ENCODE results near the gene ZNF609.
A peak's percentile ranks its signal among the peaks of the same experiment; 100 is the strongest.

ZNF609 gene

DNA sequence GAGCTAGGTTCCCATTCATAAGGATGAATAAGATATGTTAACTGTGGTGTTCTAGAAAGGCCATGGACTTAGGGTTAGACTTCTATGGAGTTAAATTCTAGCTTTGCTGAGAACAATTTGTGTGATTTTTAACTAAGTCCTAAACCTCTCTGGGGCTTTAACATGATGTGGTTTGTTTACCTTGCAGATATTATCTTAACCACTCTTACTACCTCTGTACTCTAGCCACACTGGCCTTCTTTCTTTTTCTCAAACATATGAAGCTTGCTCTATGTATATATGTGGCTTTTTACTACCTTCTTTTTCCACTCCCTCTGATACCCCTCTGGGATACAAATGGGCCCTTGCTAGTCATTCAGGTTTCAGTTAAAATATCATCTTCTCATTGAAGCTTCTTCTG, 108.4 kb downstream of the ZNF609 start:
- DNase-seq (ENCODE audit: insufficient read length, low spot score) (no peak), FAIRE-seq (no peak)
- TF ChIP-seq SPI1 (IDR thresholded peaks at IDR 0.05; ENCODE audit: low read depth, low read length) (no peak), POU2F2 (IDR thresholded peaks at IDR 0.05; ENCODE audit: low read depth, low read length) (no peak)

GRCh38 chr15:64571857-64572291, 111.5 kb downstream of the ZNF609 start:
- no peak for DNase-seq (ENCODE audit: insufficient read length, low spot score)
- TF ChIP-seq SPI1 (IDR thresholded peaks at IDR 0.05; ENCODE audit: low read depth, low read length) (peak; percentile 65), TAF1 (IDR thresholded peaks at IDR 0.05; ENCODE audit: low read depth, low read length) (no peak)
- FAIRE-seq, result peak; percentile 94

DNA sequence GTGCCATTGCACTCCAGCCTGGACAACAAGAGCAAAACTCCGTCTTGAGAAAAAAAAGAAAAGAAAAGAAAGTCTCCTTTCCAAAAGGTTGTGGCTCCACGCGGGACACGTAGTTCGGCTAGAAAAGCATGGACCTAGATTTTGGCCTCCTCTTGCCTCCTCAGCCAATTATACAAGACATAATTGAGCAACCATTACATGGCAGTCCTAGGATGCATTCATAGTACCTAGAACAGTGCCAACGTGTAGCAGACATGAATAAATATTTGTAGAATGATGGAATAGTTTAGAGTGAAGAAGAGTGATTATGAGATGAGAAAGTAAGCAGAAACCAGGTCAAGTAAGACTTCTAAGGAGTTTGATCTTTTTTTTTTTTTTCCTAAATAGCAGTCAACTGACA, 112.5 kb downstream of the ZNF609 start:
- TF ChIP-seq POLR2A (IDR thresholded peaks at IDR 0.05; ENCODE audit: low read depth, low read length), result no peak
- TF ChIP-seq TAF1 (IDR thresholded peaks at IDR 0.05; ENCODE audit: low read depth, low read length), result no peak
- TF ChIP-seq PAX5 (IDR thresholded peaks at IDR 0.05; ENCODE audit: insufficient read depth, low read length, severe bottlenecking), result no peak
- TF ChIP-seq POU2F2 (IDR thresholded peaks at IDR 0.05; ENCODE audit: low read depth, low read length), result no peak
- TF ChIP-seq SPI1 (IDR thresholded peaks at IDR 0.05; ENCODE audit: low read depth, low read length), result no peak
- no peak for TF ChIP-seq POLR2AphosphoS5 (IDR thresholded peaks at IDR 0.05; ENCODE audit: low read depth, low read length)
- FAIRE-seq, result peak; percentile 56
- no peak for DNase-seq (ENCODE audit: insufficient read length, low spot score)

- TF ChIP-seq POLR2A (IDR thresholded peaks at IDR 0.05; ENCODE audit: low read depth, low read length), result no peak
- no peak for TF ChIP-seq TAF1 (IDR thresholded peaks at IDR 0.05; ENCODE audit: low read depth, low read length)
- TF ChIP-seq PAX5 (IDR thresholded peaks at IDR 0.05; ENCODE audit: insufficient read depth, low read length, severe bottlenecking), result no peak
- no peak for TF ChIP-seq SPI1 (IDR thresholded peaks at IDR 0.05; ENCODE audit: low read depth, low read length)
- no peak for TF ChIP-seq POU2F2 (IDR thresholded peaks at IDR 0.05; ENCODE audit: low read depth, low read length)
- TF ChIP-seq POLR2AphosphoS5 (IDR thresholded peaks at IDR 0.05; ENCODE audit: low read depth, low read length), result no peak
- FAIRE-seq (peak; percentile 70), DNase-seq (ENCODE audit: insufficient read length, low spot score) (no peak)
Measured at GRCh38 chr15:64574301-64575017, 114.1 kb downstream of the ZNF609 start.

DNA sequence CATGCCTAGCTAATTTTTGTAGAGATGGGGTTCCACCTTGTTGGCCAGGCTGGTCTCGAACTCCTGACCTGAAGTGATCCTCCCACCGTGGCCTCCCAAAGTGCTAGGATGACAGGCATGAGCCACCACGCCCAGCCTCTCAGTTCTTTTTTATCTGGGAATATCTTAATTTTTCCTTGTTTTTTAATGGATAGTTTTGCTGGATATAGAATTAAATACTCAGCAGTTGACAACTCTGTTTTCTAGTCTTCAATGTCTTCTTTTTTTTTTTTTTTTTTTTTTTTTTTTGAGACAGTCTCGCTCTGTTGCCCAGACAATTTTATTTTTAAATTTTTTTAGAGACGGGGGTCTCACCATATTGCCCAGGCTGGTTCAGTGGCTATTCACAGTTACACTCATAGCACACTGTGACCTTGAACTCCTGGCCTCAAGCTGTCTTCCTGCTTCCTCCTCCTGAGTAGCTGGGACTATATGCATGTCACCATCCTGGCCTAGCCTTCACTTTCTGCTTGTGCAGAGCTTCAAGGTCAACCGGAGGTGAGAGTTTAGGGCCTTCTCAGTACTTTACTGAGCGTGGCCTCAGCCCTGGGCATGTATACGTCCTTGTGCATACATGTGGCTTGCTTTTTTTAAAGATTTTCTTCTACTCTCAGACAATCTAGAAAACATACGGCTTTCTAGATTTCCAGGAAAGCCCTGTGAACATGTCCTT, 120.5 kb downstream of the ZNF609 start:
- FAIRE-seq, result no peak
- TF ChIP-seq POLR2AphosphoS5 (IDR thresholded peaks at IDR 0.05; ENCODE audit: low read depth, low read length) (no peak), POU2F2 (IDR thresholded peaks at IDR 0.05; ENCODE audit: low read depth, low read length) (no peak), POLR2A (IDR thresholded peaks at IDR 0.05; ENCODE audit: low read depth, low read length) (no peak), SPI1 (IDR thresholded peaks at IDR 0.05; ENCODE audit: low read depth, low read length) (no peak), TAF1 (IDR thresholded peaks at IDR 0.05; ENCODE audit: low read depth, low read length) (no peak), PAX5 (IDR thresholded peaks at IDR 0.05; ENCODE audit: insufficient read depth, low read length, severe bottlenecking) (no peak)
- no peak for DNase-seq (ENCODE audit: insufficient read length, low spot score)

DNA sequence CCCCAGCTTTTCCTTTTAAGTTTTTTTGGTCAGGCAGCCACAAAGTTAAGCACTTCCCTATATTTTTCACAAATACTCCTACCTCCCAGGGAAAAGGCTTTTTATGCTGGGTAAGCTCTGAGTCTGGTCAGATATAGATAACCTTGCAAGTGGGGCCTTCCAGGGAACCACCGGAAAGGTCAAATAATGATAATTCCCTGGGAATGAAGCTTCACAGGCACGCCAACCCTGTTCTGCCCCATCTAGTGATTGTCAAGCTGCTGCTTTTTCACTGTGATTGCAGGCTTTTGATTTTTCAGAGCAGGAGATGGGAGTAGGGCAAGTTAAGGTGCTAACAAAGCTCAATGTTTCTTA, 121.0 kb downstream of the ZNF609 start:
- TF ChIP-seq POLR2AphosphoS5 (IDR thresholded peaks at IDR 0.05; ENCODE audit: low read depth, low read length) (no peak), POLR2A (IDR thresholded peaks at IDR 0.05; ENCODE audit: low read depth, low read length) (no peak), POU2F2 (IDR thresholded peaks at IDR 0.05; ENCODE audit: low read depth, low read length) (no peak), PAX5 (IDR thresholded peaks at IDR 0.05; ENCODE audit: insufficient read depth, low read length, severe bottlenecking) (no peak), TAF1 (IDR thresholded peaks at IDR 0.05; ENCODE audit: low read depth, low read length) (no peak), SPI1 (IDR thresholded peaks at IDR 0.05; ENCODE audit: low read depth, low read length) (no peak)
- no peak for DNase-seq (ENCODE audit: insufficient read length, low spot score)
- no peak for FAIRE-seq

GRCh38 chr15:64582202-64582601, 121.8 kb downstream of the ZNF609 start:
- TF ChIP-seq PAX5 (IDR thresholded peaks at IDR 0.05; ENCODE audit: insufficient read depth, low read length, severe bottlenecking) (no peak), TAF1 (IDR thresholded peaks at IDR 0.05; ENCODE audit: low read depth, low read length) (no peak), POLR2AphosphoS5 (IDR thresholded peaks at IDR 0.05; ENCODE audit: low read depth, low read length) (no peak), POU2F2 (IDR thresholded peaks at IDR 0.05; ENCODE audit: low read depth, low read length) (no peak), POLR2A (IDR thresholded peaks at IDR 0.05; ENCODE audit: low read depth, low read length) (no peak), SPI1 (IDR thresholded peaks at IDR 0.05; ENCODE audit: low read depth, low read length) (no peak)
- FAIRE-seq (no peak), DNase-seq (ENCODE audit: insufficient read length, low spot score) (no peak)

GRCh38 chr15:64583519-64583918, 123.1 kb downstream of the ZNF609 start:
- DNase-seq (ENCODE audit: insufficient read length, low spot score), result no peak
- TF ChIP-seq TAF1 (IDR thresholded peaks at IDR 0.05; ENCODE audit: low read depth, low read length) (no peak), POU2F2 (IDR thresholded peaks at IDR 0.05; ENCODE audit: low read depth, low read length) (no peak), POLR2A (IDR thresholded peaks at IDR 0.05; ENCODE audit: low read depth, low read length) (no peak), PAX5 (IDR thresholded peaks at IDR 0.05; ENCODE audit: insufficient read depth, low read length, severe bottlenecking) (no peak), SPI1 (IDR thresholded peaks at IDR 0.05; ENCODE audit: low read depth, low read length) (no peak), POLR2AphosphoS5 (IDR thresholded peaks at IDR 0.05; ENCODE audit: low read depth, low read length) (no peak)
- peak; percentile 16 for FAIRE-seq

DNA sequence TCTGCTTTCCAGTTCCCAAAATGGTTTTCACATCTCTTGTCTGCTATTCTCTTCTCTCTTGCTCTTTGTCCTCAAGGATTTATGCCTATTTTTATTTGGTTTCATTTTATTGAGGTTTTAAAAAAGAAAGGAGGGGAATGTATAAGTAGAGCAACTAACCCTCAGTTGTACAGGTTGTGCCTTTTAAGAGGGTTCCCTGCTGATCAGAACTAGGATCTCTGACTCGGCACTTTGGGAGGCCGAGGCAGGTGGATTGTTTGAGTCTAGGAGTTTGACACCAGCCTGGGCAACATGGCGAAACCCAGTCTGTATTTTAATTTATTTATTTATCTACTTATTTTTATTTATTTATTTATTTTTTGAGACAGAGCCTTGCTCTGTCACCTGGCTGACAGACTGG, 123.6 kb downstream of the ZNF609 start:
- TF ChIP-seq POU2F2 (IDR thresholded peaks at IDR 0.05; ENCODE audit: low read depth, low read length), result no peak
- no peak for TF ChIP-seq POLR2A (IDR thresholded peaks at IDR 0.05; ENCODE audit: low read depth, low read length)
- no peak for TF ChIP-seq POLR2AphosphoS5 (IDR thresholded peaks at IDR 0.05; ENCODE audit: low read depth, low read length)
- TF ChIP-seq PAX5 (IDR thresholded peaks at IDR 0.05; ENCODE audit: insufficient read depth, low read length, severe bottlenecking), result no peak
- TF ChIP-seq TAF1 (IDR thresholded peaks at IDR 0.05; ENCODE audit: low read depth, low read length), result no peak
- TF ChIP-seq SPI1 (IDR thresholded peaks at IDR 0.05; ENCODE audit: low read depth, low read length), result no peak
- FAIRE-seq, result no peak
- DNase-seq (ENCODE audit: insufficient read length, low spot score), result no peak
